ENCODE results near the gene TMED9. TPM values are rescaled to one million over a fixed set of nuclear protein-coding genes. Genes with fewer than 3 reads are reported as not detected.

Gene TMED9
- total and polyA plus RNA-seq, 11 donors: 46.2 to 321 (median 77.0) TPM

- Histone ChIP-seq H3K27ac (no peak overlapping the region), H3K27me3 (no peaks in the 10 kb centered on the region), H3K36me3 (peaks cover 0 to 19% (median 4%) of the 10 kb centered on the region in 9 donors), H3K4me1 (peaks cover 0 to 11% (median 0%) of the 10 kb centered on the region in 12 donors), H3K9me3 (no peaks in the 10 kb centered on the region), H3K4me3 (no peak overlapping the region)
- peak; percentile 70 to 90 (median 82) for TF ChIP-seq CTCF (IDR thresholded peaks at IDR 0.05)
- no peak for TF ChIP-seq POLR2A (IDR thresholded peaks at IDR 0.05)
- intact Hi-C loops (cut with DNase I): loop anchor here in 3 of 10 donors (10.0 kb wide), 2 partner anchors 203 to 457 kb away; partner anchors contain the start of genes F12 (in 1 of the 3) and PFN3 (in 1 of the 3)
- peak; percentile 79 to 90 (median 88) for ATAC-seq
- whole genome bisulfite sequencing, 4 donors: 14 to 31% (median 28%) methylated on average over 7 to 15 of the region's 15 CpGs
- peak; percentile 65 to 83 (median 74) for DNase-seq
These were observed 15.6 kb downstream of the TMED9 start for GRCh38 chr5:177607452-177608192.

- Histone ChIP-seq H3K9me3 (no peaks in the 10 kb centered on the region), H3K27ac (no peak overlapping the region), H3K27me3 (no peaks in the 10 kb centered on the region), H3K4me1 (peaks cover 0 to 11% (median 0%) of the 10 kb centered on the region in 12 donors), H3K36me3 (peaks cover 0 to 19% (median 4%) of the 10 kb centered on the region in 9 donors), H3K4me3 (no peak overlapping the region)
- no peak for DNase-seq
- TF ChIP-seq CTCF (IDR thresholded peaks at IDR 0.05) (no peak), POLR2A (IDR thresholded peaks at IDR 0.05) (no peak)
- ATAC-seq: no peak
- 90 to 92% (median 91%) methylated on average over 22 to 37 of the region's 37 CpGs for WGBS, 4 donors
- intact Hi-C loops (cut with DNase I): loop anchor here in 3 of 10 donors (10.0 kb wide), 2 partner anchors 204 to 456 kb away; partner anchors contain the start of genes F12 (in 1 of the 3) and PFN3 (in 1 of the 3)
These were observed 16.5 kb downstream of the TMED9 start for GRCh38 chr5:177608243-177609075.

GRCh38 chr5:177609076-177610059 is 17.4 kb downstream of the TMED9 start:
- Histone ChIP-seq H3K4me1 (peaks cover 0 to 11% (median 0%) of the 10 kb centered on the region in 12 donors), H3K36me3 (peaks cover 0 to 19% (median 4%) of the 10 kb centered on the region in 9 donors), H3K9me3 (no peaks in the 10 kb centered on the region), H3K4me3 (no peak overlapping the region), H3K27me3 (no peaks in the 10 kb centered on the region), H3K27ac (no peak overlapping the region)
- ATAC-seq (no peak), DNase-seq (no peak)
- 87 to 92% (median 90%) methylated on average over 10 to 21 of the region's 21 CpGs for WGBS, 4 donors
- TF ChIP-seq CTCF (IDR thresholded peaks at IDR 0.05) (no peak), POLR2A (IDR thresholded peaks at IDR 0.05) (no peak)
- intact Hi-C loops (cut with DNase I): loop anchor here in 3 of 10 donors (10.0 kb wide), 2 partner anchors 205 to 455 kb away; partner anchors contain the start of genes F12 (in 1 of the 3) and PFN3 (in 1 of the 3)

Data from heart left ventricle (tissue), 16 donors.